A673 (cell line): ENCODE results near the gene PLAC9. TPM values are rescaled to one million over a fixed set of nuclear protein-coding genes. Genes with fewer than 3 reads are reported as not detected.

Experiments
- BruUV-seq: library from RNA; stranded (reverse); fragments of 400-500 nt; replicated peaks from 2 replicates; lab custom pipeline; 2021; lab: Mats Ljungman, UMichigan
- CTCF ChIA-PET: fragments of 300-600 bp; sonication (Branson Sonifier 250); formaldehyde crosslinking; loops from one replicate; lab custom pipeline; 2022; ENCODE audit warnings: antibody characterized with exemption; lab: Charles Lee
- POLR2A ChIA-PET: fragments of 300-600 bp; sonication (Branson Sonifier 250); formaldehyde crosslinking; loops from one replicate; lab custom pipeline; 2022; ENCODE audit warnings: antibody characterized with exemption; ENCODE audit not compliant: low non-redundant PET; lab: Charles Lee
- DNase-seq: peaks from one replicate; pipeline ENCODE4 v3.0.0-alpha.2; 2015; ENCODE audit warnings: low spot score
- H3K27ac ChIP-seq: fragments of 200-600 bp; sonication (generic); 2 replicates; pipeline ENCODE4 v1.5.1; 2016; ENCODE audit warnings: mixed run types, low read depth, mild to moderate bottlenecking, mixed read lengths, antibody characterized with exemption, low read length; ENCODE audit not compliant: poor library complexity, severe bottlenecking
- H3K27me3 ChIP-seq: fragments of 200-600 bp; sonication (generic); replicated peaks from 2 replicates; pipeline ENCODE4 v1.6.1; 2017; ENCODE audit warnings: mixed run types, low read depth, mild to moderate bottlenecking, mixed read lengths, antibody characterized with exemption, low read length; ENCODE audit not compliant: insufficient read depth, poor library complexity
- H3K36me3 ChIP-seq: fragments of 200-600 bp; sonication (generic); 2 replicates; pipeline ENCODE4 v1.6.1; 2016; ENCODE audit warnings: mixed run types, mild to moderate bottlenecking, mixed read lengths, antibody characterized with exemption, low read length; ENCODE audit not compliant: insufficient read depth, poor library complexity, severe bottlenecking
- H3K4me1 ChIP-seq: fragments of 200-600 bp; sonication (generic); 2 replicates; pipeline ENCODE4 v1.6.1; 2017; ENCODE audit warnings: mixed run types, mild to moderate bottlenecking, mixed read lengths, antibody characterized with exemption, low read length; ENCODE audit not compliant: insufficient read depth, poor library complexity, severe bottlenecking
- H3K4me3 ChIP-seq: fragments of 200-600 bp; sonication (generic); 2 replicates; pipeline ENCODE4 v1.5.1; 2016; ENCODE audit warnings: low read depth, mixed run types, mild to moderate bottlenecking, mixed read lengths, low read length; ENCODE audit not compliant: poor library complexity, severe bottlenecking
- H3K9me3 ChIP-seq: fragments of 200-600 bp; sonication (generic); 2 replicates; pipeline ENCODE4 v1.6.1; 2016; ENCODE audit warnings: mixed run types, low read depth, mild to moderate bottlenecking, mixed read lengths, antibody characterized with exemption, low read length; ENCODE audit not compliant: poor library complexity, severe bottlenecking
- CTCF ChIP-seq: fragments of 300-800, 200-600 bp; sonication (generic); conservative IDR thresholded peaks from 2 replicates; pipeline ENCODE4 v1.5.1; 2017; ENCODE audit warnings: low read depth, mild to moderate bottlenecking, antibody characterized with exemption, low read length, moderate library complexity, mixed read lengths
- EZH2 ChIP-seq: fragments of 200-600 bp; sonication (generic); IDR thresholded peaks from 2 replicates; pipeline ENCODE4 v1.6.1; 2017; ENCODE audit warnings: borderline replicate concordance, low read depth, mild to moderate bottlenecking, mixed read lengths, antibody characterized with exemption, low read length; ENCODE audit not compliant: poor library complexity, severe bottlenecking
- intact Hi-C: fragments of 100-400 bp; cut with micrococcal nuclease; formaldehyde crosslinking; loops from one replicate; pipeline ENCODE4 v1.10.0; 2022; ENCODE audit not compliant: unreplicated experiment
- total RNA-seq: library from RNA; stranded (reverse); gene quantifications from 2 replicates; pipeline ENCODE4 v1.2.3, GENCODE V29; 2021

Gene PLAC9
- total RNA-seq, 1 experiment from 2014 or later: not detected

- POLR2A ChIA-PET: no interaction called here
- Histone ChIP-seq H3K4me1 (peaks cover 10% of the 10 kb centered on the region), H3K4me3 (no peak overlapping the region), H3K36me3 (peaks cover 5% of the 10 kb centered on the region), H3K27me3 (no peaks in the 10 kb centered on the region), H3K27ac (no peak overlapping the region), H3K9me3 (no peaks in the 10 kb centered on the region)
- BruUV-seq: no TSS peak
- no peak for TF ChIP-seq EZH2
- no peak for TF ChIP-seq CTCF
- CTCF ChIA-PET: no interaction called here
- DNase-seq: no peak
- intact Hi-C loops: no loop called here
Measured at GRCh38 chr10:80168162-80168511, 35.6 kb downstream of the PLAC9 start.

GRCh38 chr10:80168679-80169380, 36.3 kb downstream of the PLAC9 start:
- no peak overlapping the region for H3K4me3 ChIP-seq
- TF ChIP-seq CTCF (no peak), EZH2 (no peak)
- CTCF ChIA-PET: no interaction called here
- POLR2A ChIA-PET: no interaction called here
- no peak overlapping the region for H3K27ac ChIP-seq
- H3K27me3 ChIP-seq: no peaks in the 10 kb centered on the region
- peaks cover 10% of the 10 kb centered on the region for H3K4me1 ChIP-seq
- no peak for DNase-seq
- H3K36me3 ChIP-seq: peaks cover 5% of the 10 kb centered on the region
- BruUV-seq: no TSS peak
- intact Hi-C loops: no loop called here
- H3K9me3 ChIP-seq: no peaks in the 10 kb centered on the region

- Histone ChIP-seq H3K4me3 (no peak overlapping the region), H3K4me1 (peaks cover 10% of the 10 kb centered on the region), H3K36me3 (peaks cover 3% of the 10 kb centered on the region), H3K27me3 (no peaks in the 10 kb centered on the region), H3K27ac (no peak overlapping the region), H3K9me3 (no peaks in the 10 kb centered on the region)
- intact Hi-C loops: no loop called here
- no TSS peak for BruUV-seq
- no peak for DNase-seq
- ChIA-PET CTCF (no interaction called here), POLR2A (no interaction called here)
- TF ChIP-seq CTCF (no peak), EZH2 (no peak)
Measured at GRCh38 chr10:80170026-80170425, 37.5 kb downstream of the PLAC9 start.
